ENCODE measurements around the gene SLIT3.

DNA sequence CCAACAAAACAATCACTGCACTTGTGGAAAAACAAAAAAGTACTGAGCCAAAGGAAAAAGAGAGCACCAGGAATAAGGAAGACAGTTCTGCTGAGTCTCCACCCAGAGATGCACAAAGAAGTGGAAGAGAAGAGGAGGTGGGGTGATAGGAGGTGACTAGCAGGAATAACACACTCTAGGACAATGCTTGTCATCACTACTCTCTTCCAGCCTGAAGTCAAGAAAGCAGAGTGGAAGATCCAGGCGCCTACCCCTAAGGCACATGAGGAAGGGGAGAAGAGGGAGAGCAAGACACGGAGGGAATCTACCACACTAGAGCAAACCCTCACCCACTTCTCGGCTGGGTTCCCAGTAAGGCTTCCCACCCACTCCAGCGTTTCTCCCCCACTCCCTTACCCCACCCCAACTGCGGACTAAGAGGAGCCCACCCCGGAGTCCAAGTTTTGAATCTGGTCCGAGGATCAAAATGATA lies 1.7 kb downstream of the SLIT3 start:
- TF ChIP-seq, protein P1, sequence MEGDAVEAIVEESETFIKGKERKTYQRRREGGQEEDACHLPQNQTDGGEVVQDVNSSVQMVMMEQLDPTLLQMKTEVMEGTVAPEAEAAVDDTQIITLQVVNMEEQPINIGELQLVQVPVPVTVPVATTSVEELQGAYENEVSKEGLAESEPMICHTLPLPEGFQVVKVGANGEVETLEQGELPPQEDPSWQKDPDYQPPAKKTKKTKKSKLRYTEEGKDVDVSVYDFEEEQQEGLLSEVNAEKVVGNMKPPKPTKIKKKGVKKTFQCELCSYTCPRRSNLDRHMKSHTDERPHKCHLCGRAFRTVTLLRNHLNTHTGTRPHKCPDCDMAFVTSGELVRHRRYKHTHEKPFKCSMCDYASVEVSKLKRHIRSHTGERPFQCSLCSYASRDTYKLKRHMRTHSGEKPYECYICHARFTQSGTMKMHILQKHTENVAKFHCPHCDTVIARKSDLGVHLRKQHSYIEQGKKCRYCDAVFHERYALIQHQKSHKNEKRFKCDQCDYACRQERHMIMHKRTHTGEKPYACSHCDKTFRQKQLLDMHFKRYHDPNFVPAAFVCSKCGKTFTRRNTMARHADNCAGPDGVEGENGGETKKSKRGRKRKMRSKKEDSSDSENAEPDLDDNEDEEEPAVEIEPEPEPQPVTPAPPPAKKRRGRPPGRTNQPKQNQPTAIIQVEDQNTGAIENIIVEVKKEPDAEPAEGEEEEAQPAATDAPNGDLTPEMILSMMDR (IDR thresholded peaks at IDR 0.05), result no peak
- no peak for TF ChIP-seq POLR2A (IDR thresholded peaks at IDR 0.05)
- no peak for TF ChIP-seq POLR2AphosphoS5 (IDR thresholded peaks at IDR 0.05)

All from suprapubic skin (tissue), 4 donors.